WI38 (cell line): ENCODE measurements around the gene ZNF316.

Experiments
- H3K4me3 ChIP-seq: 2 replicates; pipeline ENCODE4 v1.5.1; 2011; ENCODE audit warnings: low read depth, mild to moderate bottlenecking, control low read depth, low read length
- CTCF ChIP-seq: IDR thresholded peaks from 2 replicates; pipeline ENCODE4 v1.5.1; 2012; ENCODE audit warnings: low read depth, mild to moderate bottlenecking, control low read depth, low read length

The ZNF316 gene

GRCh38 chr7:6636741-6637543, at the start of gene ZNF316:
Gene ZNF316, plus strand, starts transcription at chr7:6637318. Its CDS starts 5,092 bp downstream, at chr7:6642410.
- TF ChIP-seq CTCF: no peak
- H3K4me3 ChIP-seq: peak within 1 kb of the TSS; percentile 69

GRCh38 chr7:6588566-6588965, 48.6 kb upstream of the ZNF316 start:
- TF ChIP-seq CTCF: no peak
- no peak overlapping the region for H3K4me3 ChIP-seq

GRCh38 chr7:6589151-6589828, 47.8 kb upstream of the ZNF316 start:
- no peak for TF ChIP-seq CTCF

GRCh38 chr7:6589829-6590644, 47.1 kb upstream of the ZNF316 start, which contains the start of gene INTS15:
Gene INTS15, plus strand, starts transcription at chr7:6590021. Its CDS starts 263 bp downstream, at chr7:6590284.
- peak; percentile 25 for TF ChIP-seq CTCF

More at GRCh38 chr7:6589151-6589828, 47.8 kb upstream of the ZNF316 start:
- peak overlapping the region; percentile 32; the same call in 1 of the 2 replicates for H3K4me3 ChIP-seq

GRCh38 chr7:6590645-6591110, 46.4 kb upstream of the ZNF316 start:
- TF ChIP-seq CTCF: no peak

More at GRCh38 chr7:6589829-6590644, 47.1 kb upstream of the ZNF316 start, which contains the start of gene INTS15:
- peak within 1 kb of the TSS; percentile 83 for H3K4me3 ChIP-seq

GRCh38 chr7:6600093-6600492, 37.0 kb upstream of the ZNF316 start:
- TF ChIP-seq CTCF: no peak
- no peak overlapping the region for H3K4me3 ChIP-seq

More at GRCh38 chr7:6590645-6591110, 46.4 kb upstream of the ZNF316 start:
- peak overlapping the region; percentile 83 for H3K4me3 ChIP-seq
